ENCODE results near the gene RBM18.

GRCh38 chr9:122307925-122308324, 43.3 kb upstream of the RBM18 start:
- no peak for TF ChIP-seq CTCF (IDR thresholded peaks at IDR 0.05)
- peak in 1 of 2 donors; percentile 26 for TF ChIP-seq EP300 (IDR thresholded peaks at IDR 0.05)
